Amniotic stem cell (primary cell): Measurements from ENCODE around the gene ULBP1.
A peak's percentile ranks its signal among the peaks of the same experiment; 100 is the strongest.
"Not testable (repeated sequence)": the region's sequence is repeated elsewhere in the genome, so short reads cannot be mapped to it uniquely, and the experiment has no call there.

Source experiments
- DNase-seq: peaks from one replicate; lab custom pipeline; 2025; lab: John Stamatoyannopoulos, UW

Gene ULBP1

DNA sequence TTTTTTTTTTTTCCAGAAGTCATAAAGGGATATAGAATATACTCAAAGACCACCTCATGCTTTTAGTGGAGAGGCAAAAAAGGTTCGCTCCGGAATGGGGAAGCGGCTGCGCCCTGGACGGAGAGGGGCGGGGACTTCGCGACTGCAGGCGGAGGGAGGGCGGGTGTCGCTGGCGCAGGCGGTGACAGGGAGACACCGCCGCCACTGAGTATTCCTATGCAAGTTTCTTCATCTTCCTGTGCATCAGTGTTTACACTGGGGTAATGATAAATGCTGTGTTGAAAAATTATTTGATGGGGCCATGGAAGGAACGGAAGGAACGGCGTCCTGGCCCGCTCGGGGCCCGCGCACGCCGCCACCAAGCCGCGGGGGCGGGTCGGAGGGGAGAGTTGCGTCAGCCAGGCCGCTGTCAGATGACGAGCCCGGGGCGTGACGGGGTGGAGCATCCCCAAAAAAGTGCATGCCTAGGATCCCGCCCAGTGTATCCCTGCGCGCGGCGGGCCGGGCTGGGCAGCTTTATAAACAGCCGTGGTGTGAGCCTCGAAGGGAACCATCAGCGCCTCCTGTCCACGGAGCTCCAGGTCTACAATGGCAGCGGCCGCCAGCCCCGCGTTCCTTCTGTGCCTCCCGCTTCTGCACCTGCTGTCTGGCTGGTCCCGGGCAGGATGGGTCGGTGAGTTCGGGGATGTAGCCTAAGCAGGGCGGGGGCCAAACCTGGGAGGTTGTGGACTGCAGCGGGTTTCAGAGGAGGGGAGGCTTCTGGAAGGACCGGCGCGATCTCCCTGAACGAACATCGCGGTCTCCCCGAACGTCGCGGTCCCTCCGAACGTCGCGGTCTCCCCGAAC, at the start of gene ULBP1:
TSS of gene ULBP1 (plus strand) at position 482 of the 846 bp plus-strand sequence. CDS start at position 589, 107 bp downstream.
- DNase-seq: no peak

GRCh38 chr6:149915970-149916865, 47.5 kb upstream of the ULBP1 start:
- DNase-seq: no peak

DNA sequence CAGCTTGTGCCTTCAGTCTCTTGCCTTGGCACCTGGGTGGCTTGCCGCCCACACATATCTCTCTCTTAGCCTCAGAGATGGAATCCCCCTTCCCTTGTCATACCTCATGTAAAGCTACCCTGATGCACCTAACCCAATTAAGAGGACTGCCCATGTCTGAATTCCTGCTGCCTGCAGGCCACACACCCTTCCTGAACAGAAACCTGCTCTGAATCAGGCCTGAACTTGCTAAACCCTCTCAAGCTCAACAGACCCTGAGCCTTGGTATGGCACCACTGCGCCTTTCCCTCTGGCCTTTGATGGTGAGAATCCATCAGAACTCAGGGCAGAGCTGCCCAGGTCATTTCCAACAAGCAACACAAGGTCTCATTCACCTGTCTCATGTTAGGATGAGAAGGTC, 46.1 kb upstream of the ULBP1 start:
- DNase-seq: no peak

DNA sequence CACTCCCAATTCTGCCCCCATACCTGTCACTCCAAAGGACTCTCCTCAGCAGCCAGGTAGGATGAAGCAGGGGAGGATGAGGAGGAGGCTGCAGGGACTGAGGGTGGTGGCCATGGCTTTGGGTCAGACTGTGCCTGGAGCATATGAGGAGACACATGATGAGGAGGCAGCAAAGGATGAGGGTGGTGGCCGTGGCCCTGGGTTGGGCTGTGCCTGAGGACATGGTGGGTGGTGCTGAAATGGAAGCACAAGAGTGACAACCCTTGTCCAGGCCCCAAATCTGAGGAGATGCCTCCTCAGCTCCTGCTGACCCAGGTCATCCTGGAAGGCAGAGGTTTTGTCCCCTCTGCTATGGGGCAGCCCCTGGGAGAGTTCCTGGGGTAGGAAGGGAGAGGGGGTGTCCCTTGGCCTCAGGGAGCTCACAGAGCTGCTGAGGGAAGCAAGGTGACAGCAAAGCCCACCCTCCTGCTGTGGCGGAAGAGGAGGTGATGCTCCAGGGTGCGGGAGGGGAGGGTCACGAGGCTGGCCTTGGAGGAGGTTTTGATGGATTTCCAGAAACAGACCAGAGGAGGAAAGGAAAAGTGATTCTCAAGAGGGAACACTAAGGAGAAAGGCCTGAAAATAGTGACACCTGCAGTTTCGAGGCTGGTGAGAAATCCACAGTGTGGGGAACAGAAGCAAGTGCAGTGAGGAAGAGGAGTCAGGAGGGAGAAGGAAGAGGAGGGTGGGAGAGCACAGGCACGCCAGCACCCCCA, 45.4 kb upstream of the ULBP1 start:
- DNase-seq: no peak

GRCh38 chr6:149919126-149919833, 44.5 kb upstream of the ULBP1 start:
- not testable (repeated sequence) for DNase-seq

DNA sequence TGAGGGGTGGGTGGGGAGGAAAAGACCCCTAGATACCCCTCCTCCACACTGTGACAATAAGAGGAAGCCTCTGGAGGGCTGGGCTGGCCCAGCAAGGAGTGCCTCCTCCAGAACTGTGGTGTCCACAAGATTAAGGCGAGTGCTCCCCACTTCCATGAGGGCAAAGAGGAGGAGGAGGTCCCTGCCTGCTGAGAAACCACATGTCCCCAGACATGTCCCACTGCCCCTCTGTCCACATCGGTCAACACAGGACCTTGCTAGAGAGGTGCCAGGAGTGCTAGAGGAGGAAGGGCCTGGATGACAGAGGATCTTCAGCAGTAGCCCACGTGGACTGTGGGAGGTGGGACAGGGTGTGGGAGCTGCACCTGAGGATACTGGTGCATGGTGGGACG, 43.9 kb upstream of the ULBP1 start:
- no peak for DNase-seq

- DNase-seq: no peak
Observed at GRCh38 chr6:149921361-149921760, 42.4 kb upstream of the ULBP1 start.

DNA sequence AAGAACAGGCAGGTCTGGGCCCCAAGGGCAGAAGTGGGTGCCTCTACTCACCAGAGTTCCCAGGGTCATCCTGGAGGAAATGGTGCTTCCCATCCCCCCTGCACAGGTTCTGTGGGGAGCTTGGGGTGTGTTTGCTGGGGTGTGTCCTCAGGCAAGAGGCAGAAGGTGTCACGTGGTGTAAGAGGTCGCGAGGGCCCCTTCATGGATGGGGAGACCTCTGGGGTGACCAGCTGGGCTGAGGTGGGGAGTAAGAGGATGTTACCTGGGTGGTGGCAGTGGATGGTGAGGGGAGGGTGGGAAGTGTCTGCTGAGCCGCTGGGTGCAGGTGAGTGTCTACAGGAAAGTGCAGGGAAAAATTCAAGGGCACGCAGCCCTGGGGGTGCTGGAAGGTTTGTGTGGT, 41.7 kb upstream of the ULBP1 start:
- DNase-seq: not testable (repeated sequence)

DNA sequence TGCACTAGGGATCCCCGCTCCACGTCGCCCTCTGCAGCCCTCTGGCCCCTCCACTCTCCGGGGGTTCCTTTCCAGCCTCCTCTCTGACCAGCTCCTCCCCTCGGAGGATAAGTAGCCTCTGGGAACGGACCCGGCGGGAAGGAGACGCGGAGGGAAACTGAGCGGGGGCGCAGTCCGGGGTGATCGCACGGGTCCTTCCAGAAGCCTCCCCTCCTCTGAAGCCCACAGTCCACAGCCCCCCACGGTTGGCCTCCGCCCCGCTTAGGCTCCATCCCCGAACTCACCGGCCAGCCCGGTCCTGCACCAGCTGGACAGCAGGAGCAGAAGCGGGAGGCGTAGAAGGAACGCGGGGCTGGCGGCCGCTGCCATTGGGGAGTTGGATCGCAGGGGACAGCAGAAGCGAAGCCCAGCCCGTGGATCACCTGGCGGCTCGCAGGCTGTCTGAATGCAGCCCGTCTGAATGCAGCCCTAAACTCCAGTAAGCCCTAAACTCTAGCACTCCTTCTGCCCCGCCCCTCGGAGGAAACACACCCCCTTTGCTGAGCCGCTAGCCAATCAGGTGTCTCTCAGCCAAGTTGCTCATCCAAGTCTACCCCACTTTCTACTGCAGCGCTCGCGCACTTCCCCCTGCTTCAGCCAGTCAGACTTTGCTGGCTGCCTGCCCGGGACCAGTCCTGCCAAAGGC, 41.0 kb upstream of the ULBP1 start, which contains the start of gene RAET1G:
TSS of gene RAET1G (minus strand) at position 480 of the 685 bp plus-strand sequence. CDS start at position 369, 111 bp downstream.
- peak; percentile 68 for DNase-seq

DNA sequence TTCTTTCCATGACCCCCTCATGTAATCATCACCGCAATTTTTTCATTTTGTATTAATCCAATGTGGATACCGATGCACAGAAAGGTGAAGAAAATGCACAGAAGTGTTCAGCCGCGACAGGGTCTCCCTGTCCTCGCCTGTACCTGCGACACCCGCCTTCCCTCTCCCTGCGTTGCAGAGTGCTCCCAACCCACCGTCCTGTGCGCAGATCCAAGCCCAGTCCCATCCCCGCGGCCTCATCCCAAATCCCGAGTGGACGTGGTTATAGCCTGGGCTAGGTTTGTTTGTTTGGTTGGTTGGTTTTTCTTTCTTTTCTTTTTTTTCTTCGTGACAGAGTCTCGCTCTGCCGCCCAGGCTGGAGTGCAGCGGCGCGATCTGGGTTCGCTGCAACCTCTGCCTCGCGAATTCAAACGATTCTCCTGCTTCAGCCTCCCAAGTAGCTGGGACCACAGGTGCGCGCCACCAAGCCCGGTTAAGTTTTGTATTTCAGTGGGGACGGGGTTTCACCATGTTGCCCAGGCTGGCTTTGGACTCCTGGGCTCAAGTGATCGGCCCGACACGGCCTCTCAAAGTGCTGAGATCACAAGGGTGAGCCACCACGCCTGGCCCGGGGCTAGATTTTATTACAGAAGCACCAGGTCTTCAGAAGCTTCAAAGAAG, 40.3 kb upstream of the ULBP1 start:
- no peak for DNase-seq

GRCh38 chr6:149924206-149924932, 39.4 kb upstream of the ULBP1 start:
- DNase-seq: no peak

- no peak for DNase-seq
Observed at GRCh38 chr6:149924933-149925252, 38.9 kb upstream of the ULBP1 start.

- no peak for DNase-seq
Observed at GRCh38 chr6:149925253-149925973, 38.3 kb upstream of the ULBP1 start.

DNA sequence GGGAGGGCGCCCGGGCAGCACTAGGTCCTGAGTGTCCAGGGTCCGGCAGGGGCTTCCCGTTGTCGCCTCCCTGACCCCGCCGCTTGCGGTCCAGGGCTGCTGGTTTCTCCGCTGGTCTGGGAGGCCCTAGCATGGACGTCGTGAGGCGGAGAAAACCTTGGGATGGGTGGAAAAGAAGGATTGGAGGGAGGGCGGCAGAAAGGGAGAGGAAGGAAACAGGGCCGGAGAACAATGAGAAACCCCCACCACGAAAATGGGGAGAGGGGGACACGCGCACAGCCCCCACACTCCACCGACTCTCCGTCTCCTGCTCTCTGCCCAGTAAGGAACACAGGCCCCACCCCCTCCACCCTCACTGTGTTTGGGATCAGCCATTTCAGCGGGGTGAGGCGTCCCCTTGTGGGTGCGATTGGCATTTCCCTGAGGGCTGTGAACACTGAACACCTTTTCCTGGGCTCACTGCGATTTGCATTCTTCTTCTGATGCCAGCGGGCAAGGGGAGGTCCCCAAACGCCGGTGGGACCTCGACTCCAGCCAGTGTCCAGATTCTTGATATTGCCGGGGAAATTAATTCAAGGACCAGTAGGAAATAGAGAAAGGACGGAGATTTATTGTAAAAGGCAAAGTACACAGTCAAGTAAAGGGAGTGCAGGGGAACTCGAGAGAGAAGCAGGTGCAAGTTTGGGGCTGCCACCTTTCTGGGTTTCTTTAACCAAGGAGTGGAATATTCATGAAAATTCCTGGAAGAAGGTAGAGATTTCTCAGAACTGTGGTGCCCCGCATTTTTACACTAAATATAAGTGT, 37.6 kb upstream of the ULBP1 start:
- DNase-seq: peak; percentile 58

- not testable (repeated sequence) for DNase-seq
Observed at GRCh38 chr6:149927025-149927424, 36.7 kb upstream of the ULBP1 start.

- no peak for DNase-seq
Observed at GRCh38 chr6:149929422-149929821, 34.3 kb upstream of the ULBP1 start.

- DNase-seq: no peak
Observed at GRCh38 chr6:149931501-149931900, 32.2 kb upstream of the ULBP1 start.

- DNase-seq: no peak
Observed at GRCh38 chr6:149933036-149933435, 30.7 kb upstream of the ULBP1 start.
